Measurements from ENCODE around the gene TAX1BP3.

Gene TAX1BP3

DNA sequence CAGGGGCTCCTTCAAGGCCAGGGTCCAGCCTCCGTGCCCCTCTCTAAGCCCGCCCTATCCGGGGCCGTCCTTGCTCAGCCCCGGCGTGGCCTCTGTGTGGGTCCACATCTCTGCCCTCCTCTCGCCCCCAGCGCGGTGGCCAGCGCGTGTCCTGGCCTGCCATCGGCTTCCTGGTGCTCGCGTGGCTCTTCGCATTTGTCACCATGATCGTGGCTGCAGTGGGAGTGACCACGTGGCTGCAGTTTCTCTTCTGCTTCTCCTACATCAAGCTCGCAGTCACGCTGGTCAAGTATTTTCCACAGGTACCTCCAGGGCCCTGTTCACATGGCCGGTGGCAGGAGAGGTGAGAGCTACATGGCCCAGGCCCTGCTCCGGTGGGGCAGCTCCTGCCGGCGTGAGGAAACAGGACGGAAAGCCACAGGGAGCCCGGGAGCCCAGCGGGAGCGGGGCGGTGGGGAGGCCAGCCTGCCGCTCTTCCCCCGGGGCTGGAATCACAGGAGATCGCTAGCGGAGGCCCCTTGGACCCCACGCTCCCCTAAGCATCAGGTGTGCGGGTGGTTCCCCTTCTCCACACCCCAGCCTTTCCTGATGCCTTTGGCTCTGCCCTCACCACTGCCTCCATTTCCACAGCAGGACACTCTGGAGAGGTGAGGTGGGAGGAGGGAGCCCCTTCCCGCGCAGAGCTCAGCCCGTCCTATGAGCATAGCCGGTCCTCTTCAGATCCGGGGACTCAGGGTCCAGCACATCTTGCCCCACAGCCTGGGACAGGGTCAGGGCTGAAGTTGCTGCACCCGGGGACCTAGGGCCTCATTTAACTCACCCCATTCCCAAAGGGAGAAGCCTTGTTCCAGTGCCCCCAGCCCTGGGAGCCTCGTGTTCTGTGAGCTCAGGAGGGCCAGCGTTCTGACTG is 10.2 kb downstream of the TAX1BP3 start:
- no peak overlapping the region for H3K4me3 ChIP-seq (ENCODE audit: low read depth, low read length)
- TF ChIP-seq, protein P1, sequence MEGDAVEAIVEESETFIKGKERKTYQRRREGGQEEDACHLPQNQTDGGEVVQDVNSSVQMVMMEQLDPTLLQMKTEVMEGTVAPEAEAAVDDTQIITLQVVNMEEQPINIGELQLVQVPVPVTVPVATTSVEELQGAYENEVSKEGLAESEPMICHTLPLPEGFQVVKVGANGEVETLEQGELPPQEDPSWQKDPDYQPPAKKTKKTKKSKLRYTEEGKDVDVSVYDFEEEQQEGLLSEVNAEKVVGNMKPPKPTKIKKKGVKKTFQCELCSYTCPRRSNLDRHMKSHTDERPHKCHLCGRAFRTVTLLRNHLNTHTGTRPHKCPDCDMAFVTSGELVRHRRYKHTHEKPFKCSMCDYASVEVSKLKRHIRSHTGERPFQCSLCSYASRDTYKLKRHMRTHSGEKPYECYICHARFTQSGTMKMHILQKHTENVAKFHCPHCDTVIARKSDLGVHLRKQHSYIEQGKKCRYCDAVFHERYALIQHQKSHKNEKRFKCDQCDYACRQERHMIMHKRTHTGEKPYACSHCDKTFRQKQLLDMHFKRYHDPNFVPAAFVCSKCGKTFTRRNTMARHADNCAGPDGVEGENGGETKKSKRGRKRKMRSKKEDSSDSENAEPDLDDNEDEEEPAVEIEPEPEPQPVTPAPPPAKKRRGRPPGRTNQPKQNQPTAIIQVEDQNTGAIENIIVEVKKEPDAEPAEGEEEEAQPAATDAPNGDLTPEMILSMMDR (IDR thresholded peaks at IDR 0.05; ENCODE audit: insufficient read depth, low read length, missing control alignments) = no peak
- ChIA-PET CTCF (interaction anchor here (0.7 to 1.6 kb wide), 3 partner anchors 9 to 13 kb away, joined by 3 to 6 read pairs (median 4); no protein-coding TSS in a partner anchor), POLR2A (interaction anchor here (3.2 kb wide), 1 partner anchor 9 kb away, joined by 13 read pairs; no protein-coding TSS in a partner anchor)
- no peak for DNase-seq (ENCODE audit: low read depth, low spot score)

- DNase-seq (ENCODE audit: low read depth, low spot score) = no peak
- ChIA-PET POLR2A (interaction anchor here (3.2 kb wide), 1 partner anchor 10 kb away, joined by 13 read pairs; no protein-coding TSS in a partner anchor), CTCF (interaction anchor here (0.7 to 1.6 kb wide), 3 partner anchors 8 to 13 kb away, joined by 3 to 6 read pairs (median 4); no protein-coding TSS in a partner anchor)
- no peak overlapping the region for H3K4me3 ChIP-seq (ENCODE audit: low read depth, low read length)
- TF ChIP-seq, protein P1 (IDR thresholded peaks at IDR 0.05; ENCODE audit: insufficient read depth, low read length, missing control alignments) = no peak
Observed at GRCh38 chr17:3657588-3657869, 10.8 kb downstream of the TAX1BP3 start.

DNA sequence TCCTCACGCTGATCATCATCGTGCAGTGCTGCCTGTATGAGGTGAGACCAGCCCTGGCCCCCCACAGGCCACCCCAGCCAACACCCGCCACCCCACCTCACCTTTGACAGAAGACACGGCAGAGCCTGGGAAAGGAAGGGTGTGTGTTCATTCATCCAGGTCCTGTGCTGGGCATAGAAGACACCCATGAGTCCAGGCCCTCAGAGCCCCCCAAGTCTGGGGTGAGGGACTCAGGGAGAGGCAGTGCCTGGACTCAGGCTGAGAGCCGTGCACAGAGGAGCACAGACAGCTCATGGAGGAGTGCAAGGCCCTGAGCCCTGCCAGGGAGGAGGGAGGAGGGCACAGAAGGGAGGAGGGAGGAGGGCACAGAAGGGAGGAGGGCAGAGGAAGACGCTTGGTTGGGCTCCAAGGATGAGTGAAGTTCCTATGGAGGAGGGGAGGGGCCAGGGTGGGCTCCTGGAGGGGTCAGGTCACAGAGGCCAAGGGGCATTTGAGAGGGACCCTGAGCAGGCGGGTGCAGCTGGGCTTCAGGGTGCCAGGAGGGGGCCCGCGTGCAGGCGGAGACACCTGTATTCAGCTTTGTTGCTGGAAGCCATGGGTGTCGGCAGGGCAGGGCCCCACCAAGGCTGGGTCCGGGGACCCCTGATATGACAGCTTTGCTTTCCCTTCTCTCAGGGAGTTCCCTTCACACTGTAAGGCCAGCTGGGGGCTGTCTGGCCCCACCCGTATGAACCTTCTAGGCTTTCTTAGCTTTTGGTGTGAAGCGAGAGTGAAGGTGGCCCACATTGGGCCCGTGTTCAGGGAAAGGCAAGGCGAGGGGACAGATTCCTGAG is 11.4 kb downstream of the TAX1BP3 start:
- H3K4me3 ChIP-seq (ENCODE audit: low read depth, low read length) = no peak overlapping the region
- TF ChIP-seq, protein P1 (IDR thresholded peaks at IDR 0.05; ENCODE audit: insufficient read depth, low read length, missing control alignments) = no peak
- DNase-seq (ENCODE audit: low read depth, low spot score) = no peak
- ChIA-PET POLR2A (interaction anchor here (1.2 to 3.2 kb wide), 2 partner anchors 10 to 21 kb away, joined by 3 to 13 read pairs; partner anchors contain the start of gene SHPK), CTCF (interaction anchor here (0.7 to 1.5 kb wide), 3 partner anchors 7 to 12 kb away, joined by 3 to 7 read pairs (median 6); no protein-coding TSS in a partner anchor)

DNA sequence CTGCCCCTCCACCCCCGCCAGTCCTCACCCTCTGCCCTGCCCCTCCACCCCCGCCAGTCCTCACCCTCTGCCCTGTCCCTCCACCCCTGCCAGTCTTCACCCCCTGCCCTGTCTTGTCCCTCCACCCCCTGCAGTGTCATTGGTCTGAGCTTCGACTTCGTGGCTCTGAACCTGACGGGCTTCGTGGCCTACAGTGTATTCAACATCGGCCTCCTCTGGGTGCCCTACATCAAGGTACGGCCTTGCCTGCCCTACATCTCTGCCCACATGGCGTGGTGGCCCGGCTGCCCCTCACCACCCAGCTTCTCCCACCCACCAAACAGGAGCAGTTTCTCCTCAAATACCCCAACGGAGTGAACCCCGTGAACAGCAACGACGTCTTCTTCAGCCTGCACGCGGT is 12.0 kb downstream of the TAX1BP3 start:
- POLR2A ChIA-PET = interaction anchor here (1.2 to 3.2 kb wide), 2 partner anchors 11 to 20 kb away, joined by 3 to 13 read pairs; partner anchors contain the start of gene SHPK
- TF ChIP-seq, protein P1 (IDR thresholded peaks at IDR 0.05; ENCODE audit: insufficient read depth, low read length, missing control alignments) = no peak
- CTCF ChIA-PET = interaction anchor here (1.5 kb wide), 1 partner anchor 9 kb away, joined by 7 read pairs; no protein-coding TSS in a partner anchor
- no peak overlapping the region for H3K4me3 ChIP-seq (ENCODE audit: low read depth, low read length)
- DNase-seq (ENCODE audit: low read depth, low spot score) = no peak

DNA sequence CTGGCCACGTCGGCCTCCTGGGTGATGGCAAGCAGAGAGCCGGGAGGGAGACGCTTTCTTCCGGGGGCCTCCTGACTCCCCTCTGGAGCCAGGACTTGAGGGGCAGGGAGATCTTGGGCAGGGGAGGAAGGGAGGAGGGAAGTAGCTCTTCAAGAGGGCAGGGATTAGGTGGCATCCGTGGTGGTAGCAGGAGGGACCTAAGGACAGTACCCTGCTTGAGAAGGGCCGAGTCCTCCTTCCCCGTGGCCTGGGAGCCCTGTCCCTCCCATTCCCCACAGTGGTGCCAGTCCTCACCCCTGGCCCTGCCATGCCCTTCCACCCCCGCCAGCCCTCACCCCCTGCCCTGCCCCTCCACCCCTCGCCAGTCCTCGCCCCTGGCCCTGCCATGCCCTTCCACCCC is 12.6 kb downstream of the TAX1BP3 start:
- ChIA-PET CTCF (interaction anchor here (1.5 kb wide), 1 partner anchor 8 kb away, joined by 7 read pairs; no protein-coding TSS in a partner anchor), POLR2A (interaction anchor here (1.2 to 3.2 kb wide), 2 partner anchors 11 to 20 kb away, joined by 3 to 13 read pairs; partner anchors contain the start of gene SHPK)
- DNase-seq (ENCODE audit: low read depth, low spot score) = no peak
- TF ChIP-seq, protein P1 (IDR thresholded peaks at IDR 0.05; ENCODE audit: insufficient read depth, low read length, missing control alignments) = no peak
- H3K4me3 ChIP-seq (ENCODE audit: low read depth, low read length) = no peak overlapping the region

All from AG04449 (cell line).